HUDEP-2 (cell line): Measurements from ENCODE around the gene CPAMD8.

Source experiments
- DNase-seq, 76 experiments: peaks; one replicate each; lab custom pipeline; 2025; ENCODE audit not compliant: unreplicated experiment in 76 of 76; lab: John Stamatoyannopoulos, UW

CPAMD8 gene

DNA sequence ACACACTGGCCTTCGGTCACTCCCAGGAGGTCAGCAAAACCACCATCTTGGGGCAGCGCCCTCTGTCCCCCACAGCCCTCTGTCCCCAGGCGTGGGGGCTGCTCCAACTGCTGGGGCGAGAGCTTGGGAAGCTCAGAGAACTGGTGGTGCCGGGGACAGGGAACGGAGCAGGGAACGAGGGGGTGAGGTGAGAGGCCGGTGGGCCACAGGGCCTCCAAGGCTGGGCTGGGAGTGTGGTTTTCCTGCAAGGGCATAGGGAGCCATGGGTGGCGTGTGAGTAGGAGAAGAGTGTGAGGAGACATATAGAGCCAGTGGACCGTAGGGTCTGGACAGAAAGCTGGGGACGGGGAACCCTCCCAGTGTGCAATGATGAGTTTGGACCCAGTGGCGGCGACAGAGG is 103.7 kb downstream of the CPAMD8 start:
- no peak for DNase-seq

DNA sequence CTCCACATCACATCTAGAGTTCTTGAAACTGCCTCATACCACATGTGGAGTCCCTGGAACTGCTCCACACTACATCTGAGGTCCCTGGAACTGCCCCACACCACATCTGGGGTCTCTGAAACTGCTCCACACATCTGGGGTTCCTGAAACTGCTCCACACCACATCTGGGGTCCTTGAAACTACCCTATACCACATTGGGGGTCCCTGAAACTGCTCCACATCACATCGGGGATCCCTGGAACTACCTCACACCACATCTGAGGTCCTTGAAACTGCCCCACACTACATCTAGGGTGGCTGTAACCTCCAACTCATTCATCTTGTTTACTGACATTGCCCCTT is 104.0 kb downstream of the CPAMD8 start:
- peak in 4 of 76 experiments; percentile 7 to 27 (median 16) for DNase-seq

DNA sequence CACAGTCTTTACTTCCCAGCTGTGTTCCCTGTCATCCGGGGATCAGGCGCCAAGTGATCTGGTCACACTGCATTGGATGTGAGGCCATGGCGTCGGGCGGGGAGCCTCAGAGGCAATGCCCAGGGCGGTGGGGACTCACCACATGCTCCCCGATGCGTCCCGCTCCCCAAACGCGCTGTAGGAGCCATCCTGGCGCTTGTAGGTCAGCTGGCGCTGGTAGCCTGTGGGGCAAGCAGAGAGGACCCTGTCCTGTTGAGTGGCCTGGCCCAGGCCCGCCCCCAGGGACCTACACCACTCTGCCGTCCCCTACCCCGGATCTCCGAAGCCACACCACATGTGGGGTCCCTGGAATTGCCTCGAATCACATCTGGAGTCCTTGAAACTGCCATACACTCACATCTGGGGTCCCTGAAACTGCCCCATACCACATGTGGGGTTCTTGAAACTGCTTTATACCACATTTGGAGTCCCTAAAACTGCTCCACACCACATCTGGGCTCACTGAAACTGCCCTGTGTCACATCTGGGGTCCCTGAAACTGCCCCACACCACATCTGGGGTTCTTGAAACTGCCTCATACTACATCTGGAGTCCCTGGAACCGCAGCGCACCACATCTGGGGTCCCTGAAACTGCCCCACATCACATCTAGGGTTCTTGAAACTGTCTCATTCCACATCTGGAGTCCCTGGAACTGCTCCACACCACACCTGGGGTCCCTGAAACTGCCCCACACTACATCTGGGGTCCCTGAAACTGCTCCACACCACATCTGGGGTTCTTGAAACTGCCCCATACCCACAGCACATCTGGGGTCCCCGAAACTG is 104.6 kb downstream of the CPAMD8 start:
- DNase-seq, result peak in 4 of 76 experiments; percentile 6 to 27 (median 18)

DNA sequence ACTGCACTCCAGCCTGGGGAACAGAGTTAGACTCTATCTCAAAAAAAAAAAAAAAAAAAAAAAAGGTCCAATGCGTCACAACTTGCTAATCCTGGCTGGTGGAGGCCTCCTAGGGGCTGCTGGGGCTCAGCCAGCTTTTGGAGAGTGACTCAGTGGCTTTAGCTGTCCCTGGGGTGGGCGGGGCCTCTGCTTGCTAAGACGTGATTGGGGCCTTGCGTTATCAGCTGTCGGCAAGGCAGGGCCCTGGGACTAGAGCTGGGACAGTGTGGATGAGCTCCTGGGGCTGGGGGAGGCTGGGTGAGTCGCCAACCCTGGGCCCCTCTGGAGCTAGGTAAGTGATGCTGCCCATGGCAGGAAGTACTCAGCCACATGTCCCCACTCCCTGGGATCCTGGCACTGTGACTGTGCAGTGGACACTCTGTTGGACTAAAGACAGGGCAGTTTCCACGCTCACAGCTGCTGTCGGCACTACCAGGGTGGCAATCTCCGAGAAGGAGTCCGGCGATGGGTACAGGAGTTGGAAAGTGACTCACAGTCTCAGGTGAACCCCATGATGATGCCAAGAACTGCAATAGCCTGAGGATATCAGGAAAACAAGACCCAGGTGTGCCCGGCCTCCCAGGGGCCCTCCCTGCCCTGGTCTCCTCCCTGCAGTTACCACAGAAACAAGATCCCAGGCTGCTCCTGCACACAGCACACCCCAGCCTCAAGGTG is 105.6 kb downstream of the CPAMD8 start:
- peak in 63 of 76 experiments; percentile 13 to 98 (median 63) for DNase-seq

DNA sequence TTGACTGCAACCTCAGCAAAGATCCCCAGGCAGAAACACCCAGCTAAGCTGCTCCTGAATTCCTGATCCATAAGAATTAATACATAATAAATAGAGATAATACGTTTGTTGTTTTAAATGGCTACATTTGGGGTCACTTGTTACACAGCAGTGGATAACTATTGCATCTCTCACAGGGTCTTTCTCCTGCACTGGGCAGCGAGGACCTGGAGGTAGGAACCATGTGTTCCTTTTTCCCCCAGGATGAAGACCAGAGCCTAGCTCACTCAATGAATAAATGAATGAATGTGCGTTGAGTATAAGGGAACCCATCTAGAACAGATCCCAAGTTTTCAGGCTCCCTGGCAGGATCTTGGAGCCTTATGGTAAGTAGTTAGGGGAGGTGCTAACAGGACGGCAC is 107.1 kb downstream of the CPAMD8 start:
- no peak for DNase-seq

DNA sequence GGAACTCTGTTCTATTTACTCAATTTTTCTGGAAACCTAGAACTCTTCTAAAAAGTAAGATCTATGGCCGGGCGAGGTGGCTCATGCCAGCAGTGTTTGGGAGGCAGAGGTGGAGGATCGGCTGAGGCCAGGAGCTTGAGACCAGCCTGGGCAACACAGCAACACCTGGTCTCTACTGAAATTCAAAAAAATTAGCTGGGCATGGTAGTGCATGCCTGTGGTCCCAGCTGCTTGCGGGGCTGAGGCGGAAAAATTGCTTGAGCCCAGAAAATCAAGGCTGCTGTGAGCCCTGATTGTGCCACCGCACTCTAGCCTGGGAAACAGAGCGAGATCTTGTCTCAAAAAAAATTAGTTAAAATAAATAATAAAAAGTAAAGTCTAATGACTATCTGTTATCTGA is 109.2 kb downstream of the CPAMD8 start:
- DNase-seq, result no peak

DNA sequence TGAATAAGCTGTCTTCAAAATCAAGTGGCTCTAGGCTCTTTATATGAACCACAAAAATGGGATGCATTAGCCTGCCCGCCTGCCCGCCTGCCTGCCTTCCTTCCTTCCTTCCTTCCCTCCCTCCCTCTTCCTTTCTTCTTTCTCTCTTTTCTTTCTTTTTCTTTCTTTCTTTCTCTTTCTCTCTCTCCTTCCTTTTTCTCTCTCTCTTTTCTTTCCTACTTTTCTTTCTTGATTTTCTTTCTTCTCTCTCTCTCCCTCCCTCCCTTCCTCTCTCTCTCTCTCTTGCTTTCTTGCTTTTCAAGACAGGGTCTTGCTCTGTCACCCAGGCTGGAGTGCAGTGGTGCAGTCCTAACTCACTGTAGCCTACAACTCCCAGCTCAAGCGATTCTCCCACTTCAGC is 110.9 kb downstream of the CPAMD8 start:
- no peak for DNase-seq

DNA sequence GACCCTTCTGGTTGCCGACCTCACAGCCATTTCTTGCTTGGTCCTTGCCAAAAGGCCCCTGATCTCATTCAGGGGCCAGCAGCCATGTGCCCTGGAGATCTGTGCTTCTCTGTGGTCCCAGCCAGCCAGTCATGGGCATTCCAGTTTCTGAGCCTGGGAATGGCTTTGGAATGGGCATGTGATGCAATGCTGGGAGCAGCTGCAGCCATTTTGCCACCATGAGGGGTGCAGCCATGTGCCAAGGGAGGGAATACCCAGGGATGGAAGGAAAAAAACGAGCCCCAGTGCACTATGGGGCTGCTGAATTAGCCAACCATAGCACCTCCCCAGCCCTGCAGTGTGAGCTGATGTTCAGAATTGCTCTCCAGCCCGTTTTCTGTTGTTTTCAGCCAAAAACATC is 111.5 kb downstream of the CPAMD8 start:
- no peak for DNase-seq

DNA sequence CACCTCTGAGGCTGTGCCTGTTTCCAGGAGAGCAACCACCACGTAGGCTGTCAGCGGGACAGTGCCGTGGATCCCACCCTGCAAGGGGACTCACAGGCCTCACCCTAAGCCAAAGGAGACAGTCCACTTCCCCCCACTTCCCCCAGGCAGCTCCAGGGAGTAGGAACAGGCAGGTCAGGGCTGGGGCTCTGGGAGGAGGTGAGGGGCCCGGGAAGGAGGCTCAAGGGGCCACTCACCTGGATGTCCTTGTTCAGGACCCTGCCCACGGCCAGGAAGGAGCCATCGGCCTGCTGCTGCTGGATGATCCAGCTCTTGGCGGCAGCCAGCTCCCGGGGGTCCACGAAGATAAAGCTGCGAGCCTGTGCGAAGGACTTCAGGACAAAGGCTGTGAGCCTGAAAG is 112.2 kb downstream of the CPAMD8 start:
- no peak for DNase-seq

DNA sequence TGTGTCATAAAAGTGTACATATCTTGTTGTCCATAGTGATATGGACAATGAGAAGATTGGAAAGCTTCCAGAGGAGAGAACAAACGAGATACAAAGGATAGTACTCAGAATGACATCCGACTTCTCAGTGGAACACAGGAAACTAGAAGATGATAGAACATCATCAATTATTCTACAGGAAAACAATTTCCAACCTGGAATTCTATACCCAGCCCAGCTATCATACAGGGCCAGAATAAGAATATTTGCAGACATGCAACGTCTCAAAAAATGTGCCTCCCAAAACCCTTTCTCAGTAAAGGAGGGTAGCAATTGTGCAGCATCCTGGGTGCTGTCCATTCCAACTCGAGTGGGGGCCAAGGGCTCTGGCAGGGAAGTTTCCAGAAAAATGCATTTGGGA is 113.8 kb downstream of the CPAMD8 start:
- DNase-seq, result no peak

DNA sequence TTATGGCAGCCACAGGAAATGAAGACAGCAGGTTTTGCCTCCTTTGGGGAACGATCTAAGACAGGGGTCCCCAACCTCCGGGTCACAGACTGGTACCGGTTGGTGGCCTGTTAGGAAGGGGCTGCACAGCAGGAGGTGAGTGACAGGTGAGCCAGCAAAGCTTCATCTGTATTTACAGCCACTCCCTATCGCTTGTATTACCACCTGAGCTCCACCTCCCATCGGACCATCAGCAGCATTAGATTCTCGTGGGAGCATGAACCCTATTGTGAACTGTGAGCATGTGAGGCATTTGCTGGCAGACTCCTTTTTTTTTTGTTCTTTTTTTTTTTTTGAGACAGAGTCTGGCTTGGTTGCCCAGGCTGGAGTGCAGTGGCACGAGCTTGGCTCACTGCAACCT is 115.6 kb downstream of the CPAMD8 start:
- no peak for DNase-seq

DNA sequence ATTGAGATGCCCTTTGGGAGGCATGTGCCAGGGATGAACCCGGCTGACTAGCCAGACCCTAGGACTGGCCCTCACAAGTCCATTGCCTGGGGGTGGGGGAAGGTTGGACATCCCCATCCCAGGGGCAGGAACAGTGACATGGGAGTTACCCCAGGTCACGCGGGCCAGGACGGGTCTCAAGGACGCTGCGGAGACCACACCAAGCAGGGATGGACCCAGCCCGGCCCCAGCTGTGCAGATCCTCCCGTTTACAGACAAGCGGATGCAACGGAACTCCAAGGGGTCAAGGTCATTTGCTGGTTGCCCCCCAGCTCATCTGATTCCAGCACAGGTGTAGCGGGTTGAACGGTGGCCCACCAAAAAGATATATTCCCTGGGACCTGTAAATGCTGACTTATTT is 117.9 kb downstream of the CPAMD8 start:
- DNase-seq, result no peak

DNA sequence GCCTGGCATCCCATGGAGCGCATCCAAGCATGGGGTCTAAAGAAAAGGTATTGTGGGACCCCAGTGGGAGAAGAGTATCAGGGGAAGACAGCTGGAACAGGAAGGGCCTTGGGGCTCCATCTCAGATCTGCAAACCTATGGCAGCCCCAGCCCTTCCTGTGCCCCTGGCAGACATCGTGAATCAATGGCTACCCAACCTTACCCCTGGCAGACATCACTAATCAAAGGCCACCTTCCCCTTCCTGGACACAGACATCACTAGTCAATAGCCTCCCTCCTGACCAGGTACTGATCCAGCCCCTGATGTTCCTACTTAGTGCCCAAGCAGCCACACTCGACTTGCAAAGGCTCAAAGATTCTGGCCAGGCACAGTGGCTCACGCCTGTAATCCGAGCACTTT is 122.0 kb downstream of the CPAMD8 start:
- DNase-seq, result no peak

DNA sequence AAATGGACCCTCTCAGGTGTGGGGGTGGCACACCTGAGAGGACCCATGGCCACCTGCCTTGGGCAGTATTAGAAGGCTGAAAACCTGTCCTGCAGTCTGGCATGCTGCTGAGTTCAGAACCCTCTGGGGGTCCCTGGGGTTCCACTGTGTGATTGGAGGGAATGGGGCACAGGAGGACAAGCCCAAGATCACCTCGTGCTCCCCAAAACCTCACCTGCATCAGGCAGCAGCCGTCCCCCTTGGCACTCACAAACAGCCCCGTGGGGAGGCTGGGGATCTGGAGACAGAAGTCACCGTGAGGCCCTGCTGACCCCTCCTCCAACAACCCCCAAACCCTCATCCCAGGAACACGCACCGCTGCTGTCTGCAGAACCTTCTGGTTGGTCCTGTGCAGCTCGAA is 123.3 kb downstream of the CPAMD8 start:
- no peak for DNase-seq

DNA sequence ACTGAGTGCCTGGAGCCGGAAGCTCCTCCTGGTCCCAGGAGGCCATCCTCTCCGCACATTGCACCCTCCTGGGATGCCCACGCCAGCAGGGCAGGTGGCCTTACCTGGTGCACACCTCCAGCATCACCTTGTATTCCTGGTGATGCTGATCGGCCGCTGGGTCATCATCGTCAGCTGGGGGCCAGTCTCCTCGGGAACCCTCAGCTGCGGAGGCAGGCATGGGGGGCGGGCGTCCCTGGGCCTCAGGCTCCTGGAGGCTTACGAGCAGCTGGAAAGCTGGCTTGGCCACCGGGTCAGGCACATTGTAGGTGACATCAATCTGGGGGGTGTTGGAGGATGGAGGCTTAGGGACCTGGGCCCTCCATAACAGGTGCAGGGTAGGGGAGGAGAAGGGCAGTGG is 124.1 kb downstream of the CPAMD8 start:
- DNase-seq, result no peak

DNA sequence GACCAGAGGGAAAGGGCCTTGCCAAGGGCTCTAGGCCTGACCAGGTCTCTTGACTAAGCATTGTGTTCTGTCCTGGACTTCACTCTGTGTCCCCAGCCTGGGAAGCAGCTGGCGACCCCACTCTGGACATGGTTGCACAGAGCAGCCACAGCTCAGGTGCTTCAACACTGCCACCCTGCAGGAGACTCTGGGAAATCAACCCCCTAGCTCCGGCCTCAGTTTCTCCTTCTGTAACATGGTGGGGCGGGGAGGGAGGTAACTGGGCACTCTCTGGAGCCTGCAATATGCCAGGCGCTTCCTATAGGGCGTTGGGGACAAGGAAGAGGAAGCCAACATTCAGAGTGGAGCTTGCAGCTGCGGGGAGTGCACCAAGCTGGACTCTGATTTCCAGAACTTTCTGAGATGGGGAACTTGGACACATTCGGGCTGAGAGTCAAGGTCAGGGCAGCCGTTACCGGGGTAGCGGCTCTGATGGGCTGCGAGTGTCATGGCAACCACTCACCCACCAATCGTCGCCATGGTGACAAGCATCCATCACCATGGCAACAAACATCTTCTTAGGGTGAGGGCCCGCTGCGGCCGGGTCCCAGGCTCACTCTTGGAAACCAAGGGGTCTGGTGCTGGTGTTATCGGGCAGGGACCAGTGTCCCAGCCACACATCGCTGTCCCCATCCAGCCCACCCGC is 125.0 kb downstream of the CPAMD8 start:
- no peak for DNase-seq

DNA sequence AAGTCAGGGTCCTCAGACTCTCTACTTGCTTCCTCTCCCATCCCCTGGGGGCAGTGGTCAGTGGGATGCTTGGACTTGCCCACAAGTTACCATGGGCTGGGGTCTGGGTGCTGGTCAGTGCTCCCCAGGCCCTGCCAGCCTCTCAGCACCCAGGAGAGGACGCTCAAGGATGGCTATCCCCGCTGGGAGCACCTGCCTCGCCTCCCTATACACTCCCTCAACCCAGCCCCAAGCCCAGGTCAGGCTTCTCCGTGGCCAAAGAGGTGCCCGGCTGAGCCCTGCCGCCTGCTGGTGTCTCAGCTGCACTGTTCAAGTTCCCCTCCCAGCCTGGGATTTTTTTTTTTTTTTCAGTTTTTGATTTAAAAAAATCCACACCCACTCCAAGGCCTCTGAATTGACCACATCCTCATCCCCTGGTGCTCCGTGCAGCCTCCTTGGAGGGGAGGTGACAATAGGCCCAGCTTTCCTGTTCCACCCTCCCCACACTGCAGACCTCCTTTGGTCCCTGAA is 127.0 kb downstream of the CPAMD8 start:
- DNase-seq, result peak in 56 of 76 experiments; percentile 23 to 81 (median 54)

DNA sequence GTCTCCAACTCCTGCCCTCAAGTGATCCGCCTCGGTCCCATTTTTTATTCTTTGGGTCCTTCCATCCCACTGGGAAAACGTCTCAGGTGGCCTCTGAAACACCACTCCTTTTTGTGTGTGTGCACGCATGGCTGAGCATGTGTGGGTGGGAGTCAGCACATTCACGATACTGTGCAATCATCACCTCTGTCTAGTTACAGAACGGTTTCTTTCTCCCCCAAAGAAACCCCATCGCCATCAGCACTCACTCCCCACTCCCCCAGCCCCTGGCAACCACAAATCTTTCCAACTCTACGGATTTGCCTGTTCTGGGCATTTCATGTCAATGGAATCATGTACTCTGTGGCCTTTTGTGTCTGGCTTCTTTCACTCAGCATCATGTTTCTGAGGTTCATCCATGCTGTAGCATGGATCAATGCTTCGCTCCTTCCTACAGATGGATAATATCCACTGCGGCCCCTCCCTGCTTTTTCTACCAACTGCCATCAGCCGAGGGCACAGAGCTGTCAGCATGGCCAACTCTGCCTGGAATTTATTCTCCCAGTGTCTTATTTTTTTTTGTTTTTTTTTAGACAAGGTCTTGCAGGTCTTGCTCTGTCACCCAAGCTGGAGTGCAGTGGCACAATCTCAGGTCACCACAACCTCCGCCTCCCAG is 128.1 kb downstream of the CPAMD8 start:
- no peak for DNase-seq

DNA sequence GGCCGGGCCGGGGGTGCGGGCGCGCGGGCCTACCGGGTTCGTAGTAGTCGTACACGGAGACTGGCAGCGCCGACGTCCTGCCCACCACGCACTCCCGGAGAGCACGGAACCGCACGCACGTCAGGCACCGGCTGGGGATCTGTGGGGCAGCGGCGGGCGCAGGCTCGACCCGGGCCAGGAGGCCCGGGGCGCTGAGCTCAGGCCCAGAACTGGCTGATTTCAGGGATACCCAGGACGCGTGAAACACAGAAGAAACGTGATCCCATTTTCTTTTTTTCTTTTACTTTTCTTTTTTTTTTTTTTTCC is 128.8 kb downstream of the CPAMD8 start:
- DNase-seq, result peak in 1 of 76 experiments; percentile 16

DNA sequence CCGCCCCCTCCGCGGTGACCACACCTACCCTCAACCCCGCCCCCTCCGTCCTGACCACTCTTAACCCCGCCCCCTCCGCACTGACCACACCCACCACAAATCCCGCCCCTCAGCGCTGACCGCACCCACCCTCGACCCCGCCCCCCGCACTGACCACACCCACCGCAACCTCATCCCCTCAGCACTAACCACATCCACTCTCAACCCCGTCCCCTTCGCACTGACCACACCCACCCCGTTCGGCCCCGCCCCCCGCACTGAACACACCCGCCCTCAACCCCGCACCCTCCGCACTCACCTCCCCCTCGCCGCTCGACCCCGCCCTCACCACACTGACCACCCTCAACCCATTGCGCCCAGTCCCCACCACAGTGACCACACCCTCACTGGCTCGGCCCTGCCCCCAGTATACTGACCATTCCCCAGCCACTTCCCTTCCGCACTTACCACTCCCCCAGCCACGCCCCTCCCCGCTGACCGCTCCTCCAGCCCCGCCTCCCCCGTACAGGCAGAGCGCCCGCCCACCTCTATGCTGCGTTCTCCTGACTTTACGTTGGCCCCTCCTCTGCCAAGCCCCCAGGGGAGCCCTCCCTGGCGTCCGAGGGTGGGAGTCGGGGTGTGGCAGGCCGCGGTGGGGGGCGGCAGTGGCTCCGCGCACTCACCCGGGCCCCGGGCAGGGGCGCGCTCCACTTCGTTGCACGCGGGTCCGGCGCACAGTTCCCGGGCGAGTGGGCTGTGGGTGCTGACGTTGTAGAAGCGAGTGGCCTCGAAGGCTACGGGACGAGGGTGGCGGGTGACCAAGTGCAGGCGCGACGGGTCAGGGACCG is 129.4 kb downstream of the CPAMD8 start:
- DNase-seq, result peak in 71 of 76 experiments; percentile 35 to 100 (median 95)
